Loucy (cell line): ENCODE results near the gene FAM222A.

Experiments
- CTCF ChIP-seq: fragments of 200-600 bp; sonication (generic); conservative IDR thresholded peaks from 2 replicates; pipeline ENCODE4 v1.5.1; 2014; ENCODE audit warnings: mild to moderate bottlenecking, antibody characterized with exemption, low read length
- EZH2phosphoT487 ChIP-seq: fragments of 200-600 bp; IDR thresholded peaks from 2 replicates; pipeline ENCODE4 v1.6.1; 2018; ENCODE audit warnings: antibody characterized with exemption, mild to moderate bottlenecking, moderate library complexity, borderline replicate concordance

DNA sequence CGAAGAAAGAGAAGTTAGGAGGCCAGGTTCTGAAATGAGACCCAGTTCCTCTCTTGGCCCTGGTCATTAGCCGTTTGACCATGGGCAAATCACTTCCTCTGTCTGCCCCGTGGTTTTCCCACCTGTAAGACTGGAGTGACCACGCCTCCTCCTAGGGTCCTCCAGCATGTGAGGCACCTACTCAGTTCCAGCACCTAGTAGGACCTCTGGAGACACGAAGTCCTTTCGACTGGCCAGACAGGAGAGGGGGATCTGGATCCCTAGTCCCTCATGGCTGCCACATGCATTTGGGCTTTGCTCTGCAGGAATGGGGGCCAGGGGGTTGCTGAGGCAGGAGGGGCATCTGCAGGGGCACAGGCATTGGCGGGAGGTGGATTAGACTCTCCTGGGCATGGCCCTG, 103.2 kb downstream of the FAM222A start:
- TF ChIP-seq CTCF (no peak), EZH2phosphoT487 (no peak)
